ENCODE results near the gene MLLT10.
A peak's percentile ranks its signal among the peaks of the same experiment; 100 is the strongest.

MLLT10 gene

DNA sequence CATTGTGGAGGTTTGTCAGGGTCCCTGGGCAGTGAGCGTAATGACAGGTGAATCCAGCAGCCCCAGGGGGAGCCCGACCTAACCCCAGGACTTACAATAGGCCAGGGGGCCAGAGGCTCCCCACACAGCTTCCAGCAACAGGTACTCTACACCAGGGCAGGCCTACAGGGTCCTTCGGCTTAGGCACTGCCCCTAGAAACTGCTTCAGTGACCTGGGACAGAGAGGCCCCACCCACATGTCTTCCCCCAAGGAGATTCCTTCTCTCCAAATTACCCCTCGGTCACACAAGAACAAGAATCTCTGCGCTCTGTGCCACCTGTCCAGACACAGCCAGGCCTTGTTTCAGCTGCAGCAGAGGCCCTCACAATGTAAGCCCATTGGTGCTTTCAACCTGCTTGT is 32.9 kb upstream of the MLLT10 start:
- no peak for DNase-seq

DNA sequence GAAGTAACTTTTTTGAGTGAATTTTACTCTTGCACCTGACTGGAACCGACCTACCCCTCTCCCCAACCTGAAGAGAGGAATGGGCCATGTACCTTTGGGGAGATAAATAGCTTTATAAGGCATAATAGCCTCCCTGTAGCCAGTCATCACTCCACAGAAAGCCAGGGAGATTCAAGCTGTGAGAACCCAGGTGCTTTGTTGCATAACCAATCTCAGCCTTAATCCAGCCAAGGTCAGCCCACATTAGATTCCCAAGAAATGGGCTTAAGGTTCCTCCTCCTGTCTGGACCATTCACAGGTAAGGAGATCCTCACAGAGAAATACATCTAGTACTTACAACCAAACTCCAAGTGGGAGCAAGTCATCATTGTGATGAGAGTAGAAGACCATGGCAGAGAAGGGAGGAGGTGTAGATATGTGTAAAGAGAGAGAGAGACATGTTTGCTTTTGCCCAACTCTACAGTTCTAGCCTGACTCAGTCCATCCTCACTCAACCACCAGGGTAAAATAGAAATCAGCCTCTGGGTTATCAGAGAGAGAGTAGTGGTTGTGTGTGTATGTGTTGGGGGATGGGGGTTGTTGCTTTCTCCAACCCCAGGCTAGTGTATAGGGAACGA is 32.2 kb upstream of the MLLT10 start:
- DNase-seq, result no peak

DNA sequence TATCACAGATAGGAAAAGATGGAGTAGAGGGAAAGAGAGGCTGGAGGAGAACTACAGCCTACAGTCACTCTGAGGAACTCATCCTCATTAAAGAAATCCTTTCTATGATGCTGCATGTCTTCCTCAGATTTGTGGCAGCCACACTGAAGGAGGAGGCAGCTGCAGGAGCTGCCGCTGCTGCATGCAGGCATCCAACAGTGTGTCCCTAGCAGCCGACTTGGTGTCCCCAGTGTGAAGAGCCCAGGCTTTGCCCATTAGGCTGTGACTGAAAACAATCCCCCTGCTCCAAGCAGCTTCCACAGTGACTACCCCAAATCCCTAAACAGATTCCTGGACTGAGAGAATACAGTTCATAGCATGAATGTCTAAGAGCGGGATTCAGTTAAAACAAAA is 31.7 kb upstream of the MLLT10 start:
- no peak for DNase-seq

- no peak for DNase-seq
Measured at GRCh38 chr10:21503542-21503941, 30.5 kb upstream of the MLLT10 start.

DNA sequence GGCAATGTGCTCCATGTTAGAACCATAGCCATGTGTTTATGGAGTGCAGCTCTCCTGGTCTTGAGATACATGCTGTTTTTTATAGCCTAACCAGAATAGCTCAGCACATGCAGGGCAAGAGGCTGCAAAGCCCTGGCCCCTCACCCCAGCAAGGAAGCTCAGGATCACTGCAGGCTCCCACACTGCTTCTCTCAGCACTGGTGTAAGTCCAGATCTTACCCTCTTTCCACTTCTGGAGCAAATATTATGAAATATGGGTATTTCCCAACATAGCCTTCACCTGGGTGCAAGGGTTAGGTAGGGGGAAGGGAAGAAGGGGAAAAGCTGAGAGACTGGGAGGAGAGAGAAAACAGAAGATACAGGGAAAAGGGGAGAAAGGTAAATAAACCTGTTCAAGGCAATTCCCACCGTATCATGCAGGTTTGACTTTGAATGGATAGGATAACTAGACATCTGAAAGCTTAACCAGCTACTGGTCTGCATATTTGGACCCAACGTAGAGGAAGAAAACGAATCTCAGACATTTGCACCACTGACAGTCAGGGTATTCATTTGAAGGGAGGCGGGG is 28.2 kb upstream of the MLLT10 start:
- no peak for DNase-seq

DNA sequence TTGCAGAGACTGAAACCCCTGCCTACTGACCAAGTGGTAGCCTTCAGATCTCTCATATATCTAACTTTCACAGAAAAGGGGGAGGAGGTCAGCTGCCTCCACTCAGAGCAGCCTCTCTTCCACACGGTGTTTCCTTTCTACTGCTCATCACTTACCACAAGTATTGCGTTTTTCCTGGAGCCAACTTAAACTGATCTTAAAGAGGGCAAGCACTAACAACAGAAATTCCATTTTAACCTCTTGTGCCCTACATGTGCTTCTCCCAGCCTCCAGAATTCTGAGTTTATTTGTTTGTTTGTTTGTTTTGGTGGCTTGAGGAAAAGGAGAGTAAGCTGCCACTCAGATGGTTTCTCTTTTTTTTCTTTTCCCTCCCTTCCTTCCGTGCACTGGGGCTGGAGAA is 27.7 kb upstream of the MLLT10 start:
- DNase-seq, result no peak

DNA sequence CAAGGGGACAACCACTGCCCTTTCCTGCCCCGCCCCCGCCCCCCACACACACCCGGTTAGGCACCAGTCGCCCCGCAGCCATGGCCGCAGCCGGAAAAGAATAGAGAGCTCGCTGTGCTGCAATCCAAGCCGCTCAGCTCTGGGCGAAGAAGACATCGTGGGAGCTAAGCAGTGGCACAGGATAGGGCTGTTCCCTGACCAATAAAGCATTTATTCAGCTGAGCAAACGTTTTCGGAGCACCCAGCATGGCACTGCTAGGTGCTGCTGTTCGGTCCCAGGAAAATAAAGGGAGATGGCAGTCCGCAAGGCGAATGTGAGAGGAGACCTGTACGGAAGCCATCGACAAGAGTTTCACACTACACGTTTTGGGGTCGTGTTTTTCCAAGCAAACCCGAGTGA is 26.9 kb upstream of the MLLT10 start:
- DNase-seq, result no peak

DNA sequence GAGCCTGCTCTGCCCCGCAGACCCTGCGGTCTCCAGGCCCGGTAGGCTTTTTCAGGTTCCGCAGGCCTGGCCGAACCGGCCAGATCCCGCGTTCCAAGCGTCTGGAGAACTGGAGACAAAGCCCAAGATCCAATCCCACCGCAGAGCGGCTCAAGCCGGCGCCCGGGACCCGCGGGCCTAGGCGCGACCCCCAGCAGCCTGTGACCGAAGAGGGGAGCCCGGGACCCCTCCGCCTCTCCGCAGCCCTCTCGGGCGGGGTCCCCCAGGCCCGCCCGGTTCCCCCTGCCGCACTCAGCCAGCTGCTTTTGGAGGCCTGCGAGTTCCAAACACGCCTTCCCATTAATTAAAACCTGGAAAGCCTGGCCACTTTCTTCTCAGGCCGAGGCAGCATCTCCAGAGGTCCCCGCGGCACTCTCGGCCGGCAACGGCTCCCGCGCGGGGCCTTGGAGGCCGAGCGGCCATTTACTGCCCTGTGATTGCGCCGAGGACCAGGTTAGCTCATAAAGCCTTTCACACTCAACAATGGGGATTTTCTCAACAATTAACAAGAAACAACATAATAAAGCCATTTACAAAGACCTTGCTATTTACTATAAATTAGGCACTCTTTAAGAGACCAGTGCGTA is 25.2 kb upstream of the MLLT10 start:
- no peak for DNase-seq

DNA sequence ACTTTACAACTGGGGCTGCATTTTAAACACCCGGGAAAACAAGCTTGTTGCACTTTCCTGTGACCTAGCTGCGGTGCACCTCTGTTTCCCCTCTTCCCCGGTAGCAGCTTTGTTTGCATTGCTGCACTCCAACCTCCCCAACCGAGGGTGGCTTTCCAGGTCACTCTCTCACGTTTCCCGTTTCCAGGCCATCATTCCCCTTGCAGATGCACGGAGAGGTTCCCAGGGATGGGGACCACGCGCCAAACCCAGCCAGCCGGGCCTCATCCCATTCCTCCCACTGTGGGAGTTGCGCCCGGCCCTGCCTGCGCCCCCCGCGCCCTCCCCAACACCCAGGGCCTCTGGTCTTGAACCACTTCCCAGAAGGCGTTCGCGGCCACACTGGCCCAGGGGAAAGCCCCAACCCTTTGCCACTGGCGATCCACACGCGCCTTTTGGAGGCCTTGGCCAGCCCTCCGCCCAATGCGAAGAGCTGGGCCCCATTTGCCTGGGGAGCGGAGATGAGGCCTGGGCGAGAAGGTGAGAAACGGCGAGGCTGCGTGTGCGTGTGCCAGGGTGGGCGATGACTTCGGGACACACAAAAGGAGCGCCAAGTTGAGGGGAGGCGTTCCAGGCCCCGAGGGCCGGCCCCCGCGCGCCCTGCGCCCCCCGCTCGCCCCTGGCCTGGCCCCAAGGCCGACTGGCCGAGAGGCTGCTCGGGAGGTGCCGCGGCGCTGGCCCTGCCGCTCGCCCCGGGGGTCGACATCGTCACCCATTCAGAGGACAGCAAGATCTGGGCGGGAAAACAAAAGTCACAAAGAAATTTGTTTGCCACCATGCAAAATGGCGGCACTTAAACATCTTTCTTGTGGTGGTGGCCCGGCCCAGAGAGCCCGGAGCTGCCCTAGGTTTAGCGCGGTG is 24.4 kb upstream of the MLLT10 start:
- DNase-seq, result peak in 7 of 56 donors; percentile 10 to 49 (median 29)

- DNase-seq, result peak in 12 of 56 donors; percentile 22 to 57 (median 28)
Measured at GRCh38 chr10:21510241-21511094, 23.6 kb upstream of the MLLT10 start.

DNA sequence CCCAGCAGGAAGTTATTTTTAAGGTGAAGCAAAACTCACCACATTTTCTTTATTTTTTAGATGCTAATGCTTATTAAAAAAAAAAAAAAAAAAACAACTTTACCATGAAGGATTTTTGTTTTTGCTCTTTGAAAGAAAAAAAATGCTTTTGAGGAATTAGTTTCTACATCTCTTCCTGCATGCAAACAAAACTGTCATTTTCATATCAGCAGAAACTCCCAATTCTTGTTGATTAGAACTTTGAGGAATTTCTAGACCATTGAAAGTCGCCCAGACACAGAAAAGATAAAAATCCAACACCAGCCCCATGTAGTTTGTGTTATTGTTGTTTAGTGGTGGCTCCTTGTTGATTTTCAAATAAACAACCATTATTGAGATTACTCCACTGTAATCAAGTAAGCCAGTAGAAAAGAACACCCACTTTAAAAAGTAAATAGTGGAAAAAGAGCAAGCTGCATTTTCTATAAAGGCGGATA is 22.9 kb upstream of the MLLT10 start:
- no peak for DNase-seq

- DNase-seq, result no peak
Measured at GRCh38 chr10:21511946-21512572, 22.0 kb upstream of the MLLT10 start.

GRCh38 chr10:21512573-21513404 is 21.2 kb upstream of the MLLT10 start:
- DNase-seq, result no peak

GRCh38 chr10:21513405-21513788 is 20.6 kb upstream of the MLLT10 start:
- no peak for DNase-seq

- no peak for DNase-seq
Measured at GRCh38 chr10:21514129-21514817, 19.8 kb upstream of the MLLT10 start.

DNA sequence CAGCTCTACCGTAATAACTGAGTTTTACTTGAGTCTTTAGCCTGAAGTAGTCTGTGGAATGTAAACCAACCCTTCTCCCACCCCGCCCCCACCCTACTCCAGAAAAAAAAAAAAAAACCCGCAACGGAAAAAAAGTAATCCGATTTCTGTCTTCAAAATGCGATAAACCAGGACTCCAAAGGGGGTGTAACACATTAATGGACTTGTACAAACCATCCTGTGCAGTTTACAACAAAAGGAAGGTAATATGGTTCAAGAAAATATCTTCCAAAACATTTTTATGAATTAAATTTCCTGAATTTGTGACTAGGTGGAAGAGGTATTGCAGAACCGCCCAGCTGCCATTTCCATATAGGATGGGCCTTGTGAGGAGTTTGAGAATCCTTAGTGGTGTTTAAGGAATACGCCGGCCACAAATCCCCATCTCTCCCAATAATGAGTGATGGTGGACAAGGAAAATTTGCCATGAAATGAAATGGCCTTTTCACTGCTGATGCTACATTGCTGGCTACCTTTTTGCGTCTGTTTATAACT is 19.1 kb upstream of the MLLT10 start:
- no peak for DNase-seq

GRCh38 chr10:21515361-21516241 is 18.4 kb upstream of the MLLT10 start:
- no peak for DNase-seq

Measured in amygdala (tissue), 56 donors.